Endometrial microvascular endothelial cells (primary cell): ENCODE results near the gene SOCS6. TPM values are rescaled to one million over a fixed set of nuclear protein-coding genes. Genes with fewer than 3 reads are reported as not detected.

Source experiments
- in situ Hi-C: cut with HindIII; loops from 2 replicates; pipeline ENCODE4 v1.10.0; 2017; ENCODE audit warnings: low sequenced_read_pairs, low pct_unique_long_range_greater_than_20kb; ENCODE audit errors: inconsistent ontology term
- total RNA-seq: library from RNA; depleted of rRNA; stranded (reverse); fragments of >200 nt; gene quantifications from one replicate; pipeline ENCODE4 v1.2.3, GENCODE V29; 2015; ENCODE audit errors: inconsistent ontology term

Gene SOCS6
- total RNA-seq, 1 donor from 2014 or later: 12.5 TPM

GRCh38 chr18:70311726-70312125 is 22.9 kb downstream of the SOCS6 start:
- in situ Hi-C loops: no loop called here

- in situ Hi-C loops: no loop called here
Measured at GRCh38 chr18:70313640-70314039, 24.8 kb downstream of the SOCS6 start.

- in situ Hi-C loops: no loop called here
Measured at GRCh38 chr18:70314151-70314782, 25.4 kb downstream of the SOCS6 start.

GRCh38 chr18:70319187-70319586 is 30.3 kb downstream of the SOCS6 start:
- in situ Hi-C loops: no loop called here

GRCh38 chr18:70321616-70322015 is 32.8 kb downstream of the SOCS6 start:
- in situ Hi-C loops: no loop called here

- in situ Hi-C loops: no loop called here
Measured at GRCh38 chr18:70322385-70322784, 33.5 kb downstream of the SOCS6 start.

GRCh38 chr18:70322928-70323327 is 34.1 kb downstream of the SOCS6 start:
- in situ Hi-C loops: no loop called here

GRCh38 chr18:70324897-70325296 is 36.1 kb downstream of the SOCS6 start:
- in situ Hi-C loops: no loop called here

- in situ Hi-C loops: no loop called here
Measured at GRCh38 chr18:70326255-70326654, 37.4 kb downstream of the SOCS6 start.

- in situ Hi-C loops: no loop called here
Measured at GRCh38 chr18:70328169-70328568, 39.3 kb downstream of the SOCS6 start.

- in situ Hi-C loops: no loop called here
Measured at GRCh38 chr18:70329071-70329470, 40.2 kb downstream of the SOCS6 start.

- in situ Hi-C loops: no loop called here
Measured at GRCh38 chr18:70330887-70331286, 42.0 kb downstream of the SOCS6 start.

GRCh38 chr18:70331456-70332097 is 42.7 kb downstream of the SOCS6 start:
- in situ Hi-C loops: no loop called here

- in situ Hi-C loops: no loop called here
Measured at GRCh38 chr18:70332694-70333093, 43.8 kb downstream of the SOCS6 start.

GRCh38 chr18:70333316-70333715 is 44.5 kb downstream of the SOCS6 start:
- in situ Hi-C loops: no loop called here

GRCh38 chr18:70333757-70334156 is 44.9 kb downstream of the SOCS6 start:
- in situ Hi-C loops: no loop called here

- in situ Hi-C loops: no loop called here
Measured at GRCh38 chr18:70334264-70334663, 45.4 kb downstream of the SOCS6 start.

GRCh38 chr18:70334728-70335329 is 46.0 kb downstream of the SOCS6 start:
- in situ Hi-C loops: no loop called here

GRCh38 chr18:70335892-70336726 is 47.3 kb downstream of the SOCS6 start:
- in situ Hi-C loops: no loop called here
